Left cardiac atrium (tissue), 4 donors: ENCODE data around the gene C16orf87. TPM values are rescaled to one million over a fixed set of nuclear protein-coding genes. Genes with fewer than 3 reads are reported as not detected.
A peak's percentile ranks its signal among the peaks of the same experiment; 100 is the strongest.

Experiments used
- ATAC-seq, 2 donors: fragments of 200-7000 bp; cut with Tn5 transposase; one replicate each; pipeline ENCODE4 v1.9.1; 2020; ENCODE audit warnings: mild to moderate bottlenecking in 2 of 2, moderate library complexity in 2 of 2
- DNase-seq: peaks from one replicate; pipeline ENCODE4 v3.0.0-alpha.2; 2020
- intact Hi-C, 2 donors: fragments of 100-400 bp; cut with DNase I; formaldehyde crosslinking; loops; one replicate each; pipeline versions ENCODE4 v1.14.1 to v1.15.1; 2022 to 2023
- total RNA-seq, 2 donors: library from RNA; stranded (reverse); fragmentation: NEBNext Ultra II Directional; extraction: Animal tissue kit (Norgen Biotek cat#: 25700); gene quantifications; one replicate each; pipeline ENCODE4 v1.2.1, GENCODE V29; 2021
- donor health status: DM: no; HTN: yes; CAD: no.
- donor health status: DM: no; HTN: yes; CAD: no; lungs with severe emphysema.
- donor health status: DM: yes; HTN: yes; CAD: no.
- donor health status: Dilated cardiomyopathy.

Gene C16orf87
- total RNA-seq, 2 donors from 2014 or later, result 8.6 to 10.2 TPM

GRCh38 chr16:46848768-46849764 lies 18.1 kb upstream of the C16orf87 start:
- no peak for ATAC-seq
- no peak for DNase-seq
- intact Hi-C loops, result no loop called here

GRCh38 chr16:46845952-46846351 lies 15.0 kb upstream of the C16orf87 start:
- DNase-seq, result no peak
- ATAC-seq, result no peak
- intact Hi-C loops, result no loop called here

- DNase-seq (no peak), ATAC-seq (no peak)
- intact Hi-C loops, result no loop called here
These were observed 13.8 kb upstream of the C16orf87 start for GRCh38 chr16:46844771-46845170.

GRCh38 chr16:46843898-46844642 lies 13.1 kb upstream of the C16orf87 start:
- ATAC-seq (peak in 1 of 2 donors; percentile 14), DNase-seq (no peak)

GRCh38 chr16:46842192-46842895 lies 11.4 kb upstream of the C16orf87 start:
- ATAC-seq (no peak), DNase-seq (no peak)
- intact Hi-C loops, result no loop called here

More at GRCh38 chr16:46843898-46844642, 13.1 kb upstream of the C16orf87 start:
- intact Hi-C loops, result no loop called here

- DNase-seq (no peak), ATAC-seq (no peak)
- intact Hi-C loops, result no loop called here
These were observed 9.0 kb upstream of the C16orf87 start for GRCh38 chr16:46839986-46840443.

GRCh38 chr16:46836534-46837530 lies 5.9 kb upstream of the C16orf87 start:
- ATAC-seq, result no peak
- intact Hi-C loops, result no loop called here
- no peak for DNase-seq

GRCh38 chr16:46833460-46833800 lies 2.5 kb upstream of the C16orf87 start:
- DNase-seq, result no peak
- no peak for ATAC-seq
- intact Hi-C loops, result no loop called here

- DNase-seq (no peak), ATAC-seq (no peak)
- intact Hi-C loops, result no loop called here
These were observed 1.9 kb upstream of the C16orf87 start for GRCh38 chr16:46832757-46833459.

GRCh38 chr16:46830417-46830901 lies 521 bp downstream of the C16orf87 start:
- ATAC-seq (peak; percentile 54 to 60), DNase-seq (peak; percentile 42)
- intact Hi-C loops, result no loop called here

GRCh38 chr16:46828943-46829342 lies 2.0 kb downstream of the C16orf87 start:
- ATAC-seq (no peak), DNase-seq (no peak)
- intact Hi-C loops, result no loop called here

- intact Hi-C loops, result no loop called here
These were observed 2.7 kb downstream of the C16orf87 start for GRCh38 chr16:46828292-46828691.

GRCh38 chr16:46826631-46827030 lies 4.3 kb downstream of the C16orf87 start:
- ATAC-seq (no peak), DNase-seq (no peak)
- intact Hi-C loops, result no loop called here

More at GRCh38 chr16:46828292-46828691, 2.7 kb downstream of the C16orf87 start:
- DNase-seq, result no peak
- no peak for ATAC-seq

- DNase-seq (no peak), ATAC-seq (no peak)
- intact Hi-C loops, result no loop called here
These were observed 8.7 kb downstream of the C16orf87 start for GRCh38 chr16:46822270-46822669.

GRCh38 chr16:46817961-46818360 lies 13.0 kb downstream of the C16orf87 start:
- DNase-seq (no peak), ATAC-seq (no peak)
- intact Hi-C loops, result no loop called here

GRCh38 chr16:46814790-46815189 lies 16.2 kb downstream of the C16orf87 start:
- ATAC-seq (no peak), DNase-seq (no peak)
- intact Hi-C loops, result no loop called here

GRCh38 chr16:46813611-46814010 lies 17.4 kb downstream of the C16orf87 start:
- DNase-seq (no peak), ATAC-seq (no peak)
- intact Hi-C loops, result no loop called here
